Ovary (tissue), 3 donors: ENCODE results near the gene TTC22.

ENCODE experiments used
- POLR2A ChIP-seq: fragments of 450-650 bp; IDR thresholded peaks from one replicate; pipeline ENCODE4 v1.6.1; 2017; ENCODE audit warnings: antibody characterized with exemption, mild to moderate bottlenecking, moderate library complexity
- TF ChIP-seq, protein P1 (sequence below), 3 donors: fragments of 450-650 bp in 2 of 3; fragments of 200-600 bp in 1 of 3; IDR thresholded peaks; one replicate each; pipeline versions ENCODE4 v1.5.1 to v1.8.0; 2016 to 2022; ENCODE audit warnings: antibody characterized with exemption in 3 of 3, mild to moderate bottlenecking in 1 of 3
- donor health status: DM: no; HTN: no; CAD: no.

GRCh38 chr1:54803761-54804470, 2.8 kb upstream of the TTC22 start:
- TF ChIP-seq, protein P1, sequence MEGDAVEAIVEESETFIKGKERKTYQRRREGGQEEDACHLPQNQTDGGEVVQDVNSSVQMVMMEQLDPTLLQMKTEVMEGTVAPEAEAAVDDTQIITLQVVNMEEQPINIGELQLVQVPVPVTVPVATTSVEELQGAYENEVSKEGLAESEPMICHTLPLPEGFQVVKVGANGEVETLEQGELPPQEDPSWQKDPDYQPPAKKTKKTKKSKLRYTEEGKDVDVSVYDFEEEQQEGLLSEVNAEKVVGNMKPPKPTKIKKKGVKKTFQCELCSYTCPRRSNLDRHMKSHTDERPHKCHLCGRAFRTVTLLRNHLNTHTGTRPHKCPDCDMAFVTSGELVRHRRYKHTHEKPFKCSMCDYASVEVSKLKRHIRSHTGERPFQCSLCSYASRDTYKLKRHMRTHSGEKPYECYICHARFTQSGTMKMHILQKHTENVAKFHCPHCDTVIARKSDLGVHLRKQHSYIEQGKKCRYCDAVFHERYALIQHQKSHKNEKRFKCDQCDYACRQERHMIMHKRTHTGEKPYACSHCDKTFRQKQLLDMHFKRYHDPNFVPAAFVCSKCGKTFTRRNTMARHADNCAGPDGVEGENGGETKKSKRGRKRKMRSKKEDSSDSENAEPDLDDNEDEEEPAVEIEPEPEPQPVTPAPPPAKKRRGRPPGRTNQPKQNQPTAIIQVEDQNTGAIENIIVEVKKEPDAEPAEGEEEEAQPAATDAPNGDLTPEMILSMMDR (IDR thresholded peaks at IDR 0.05), result no peak
- TF ChIP-seq POLR2A, result no peak
